GM20431 (cell line): Measurements from ENCODE around the gene NKAIN4.

ENCODE experiments used
- in situ Hi-C: fragments of 300-500 bp; cut with MseI, MboI; formaldehyde crosslinking; loops from one replicate; pipeline ENCODE4 v1.15.0; 2020; ENCODE audit warnings: low sequenced_read_pairs; ENCODE audit not compliant: unreplicated experiment

Gene NKAIN4

GRCh38 chr20:63254232-63254605 is at the start of gene NKAIN4:
TSS of gene NKAIN4 (minus strand) at chr20:63254463. CDS start at chr20:63254450, 13 bp downstream.
- in situ Hi-C loops, result no loop called here

DNA sequence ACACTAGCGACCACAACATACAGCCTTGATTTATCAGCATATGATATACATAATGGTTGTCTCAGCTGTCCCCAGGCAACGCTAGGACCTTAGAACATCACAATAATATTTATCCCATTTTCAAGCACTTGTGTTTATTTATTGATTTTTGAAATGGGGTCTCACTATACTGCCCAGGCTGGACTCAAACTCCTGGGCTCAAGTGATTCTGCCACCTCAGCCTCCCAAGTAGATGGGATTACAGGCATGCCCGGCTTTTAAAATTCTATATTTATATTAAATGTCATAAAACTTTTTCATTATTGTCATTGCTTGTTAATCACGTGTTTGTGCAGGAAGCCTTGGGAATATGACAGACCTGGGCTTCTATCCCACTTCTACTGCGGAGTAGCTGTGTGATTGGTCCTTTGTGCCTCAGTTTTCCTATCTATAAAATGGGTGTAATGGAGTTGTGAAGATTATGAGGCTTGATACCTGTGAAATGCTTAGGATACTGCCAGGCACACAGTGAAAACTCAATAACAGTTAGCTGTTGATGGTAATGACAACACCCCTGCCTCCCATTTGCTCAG is 48.9 kb upstream of the NKAIN4 start:
- in situ Hi-C loops, result no loop called here

DNA sequence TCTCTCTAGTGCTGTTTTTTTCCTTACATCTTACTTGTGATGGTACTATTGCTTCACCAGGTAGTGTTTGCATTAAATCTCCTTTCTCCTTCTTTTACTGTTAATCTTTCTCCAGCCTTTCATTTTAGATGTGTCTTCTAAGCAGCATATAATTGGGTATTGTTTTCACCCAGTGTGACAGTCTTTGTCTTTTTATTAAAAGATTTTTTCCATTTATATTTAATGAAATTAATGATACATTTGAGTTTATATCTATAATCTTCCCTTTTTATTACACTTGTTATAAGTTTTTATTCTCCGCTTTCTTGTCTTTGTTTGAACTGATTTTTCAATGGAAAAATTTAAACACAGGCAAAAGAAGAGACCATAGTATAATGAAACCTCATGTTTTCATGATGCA is 47.4 kb upstream of the NKAIN4 start:
- in situ Hi-C loops, result no loop called here

- in situ Hi-C loops, result no loop called here
Measured at GRCh38 chr20:63298731-63299312, 44.6 kb upstream of the NKAIN4 start.

DNA sequence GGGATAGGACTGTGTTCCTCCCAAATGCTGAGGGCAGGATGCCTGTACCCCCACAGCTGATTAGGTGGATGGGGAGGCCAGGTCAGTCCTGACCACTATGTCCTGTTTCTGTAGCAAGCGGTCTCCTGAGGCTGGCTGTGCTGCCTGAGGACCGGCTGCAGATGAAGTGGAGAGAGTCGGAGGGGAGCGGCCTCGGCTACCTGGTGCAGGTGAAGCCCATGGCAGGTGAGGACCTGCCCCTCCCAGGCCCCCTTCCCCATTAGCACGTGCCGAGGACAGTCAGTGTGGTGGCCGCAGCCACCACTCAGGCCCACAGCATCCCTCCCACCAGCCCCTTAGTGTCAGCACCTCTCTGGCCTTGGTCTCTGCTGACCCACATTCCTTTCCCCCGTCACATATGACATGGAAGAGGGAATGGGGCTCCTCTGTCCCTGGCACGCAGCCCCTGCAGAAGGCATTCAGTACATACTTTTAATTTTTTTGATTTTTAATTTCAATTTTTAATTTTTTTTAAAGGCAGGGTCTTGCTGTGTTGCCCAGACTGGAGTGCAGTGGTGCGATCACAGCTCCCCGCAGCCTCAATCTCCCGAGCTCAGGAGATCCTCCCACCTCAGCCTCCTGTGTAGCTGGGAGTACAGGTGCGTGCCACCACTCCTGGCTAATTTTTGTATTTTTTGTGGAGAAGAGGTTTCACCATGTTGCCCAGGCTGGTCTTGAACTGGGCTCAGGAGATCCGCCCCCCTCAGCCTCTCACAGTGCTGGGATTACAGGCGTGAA is 43.7 kb upstream of the NKAIN4 start:
- in situ Hi-C loops, result no loop called here

- in situ Hi-C loops, result no loop called here
Measured at GRCh38 chr20:63297371-63297781, 43.1 kb upstream of the NKAIN4 start.

- in situ Hi-C loops, result no loop called here
Measured at GRCh38 chr20:63296531-63297299, 42.5 kb upstream of the NKAIN4 start.

- in situ Hi-C loops, result no loop called here
Measured at GRCh38 chr20:63295846-63296245, 41.6 kb upstream of the NKAIN4 start.

DNA sequence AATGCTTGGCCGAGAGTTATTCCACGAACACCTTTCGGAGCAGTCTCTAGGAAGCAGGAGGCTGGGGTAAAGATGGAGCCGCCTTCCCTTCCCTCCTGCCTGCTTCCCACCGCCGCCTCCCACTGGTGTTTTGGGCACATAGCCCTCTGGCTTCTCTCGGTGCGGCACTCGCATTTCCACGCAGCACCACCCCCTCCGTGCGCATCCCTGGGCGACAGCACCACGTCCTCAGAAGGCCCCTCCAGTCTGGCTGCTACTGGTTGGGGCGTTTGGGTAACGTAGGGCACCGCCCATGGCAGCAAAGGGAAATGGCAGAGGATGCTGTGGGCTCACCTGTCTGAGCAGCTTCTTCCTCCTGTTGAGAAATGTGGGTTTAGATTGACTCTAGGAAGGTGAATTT is 41.2 kb upstream of the NKAIN4 start:
- in situ Hi-C loops, result no loop called here

DNA sequence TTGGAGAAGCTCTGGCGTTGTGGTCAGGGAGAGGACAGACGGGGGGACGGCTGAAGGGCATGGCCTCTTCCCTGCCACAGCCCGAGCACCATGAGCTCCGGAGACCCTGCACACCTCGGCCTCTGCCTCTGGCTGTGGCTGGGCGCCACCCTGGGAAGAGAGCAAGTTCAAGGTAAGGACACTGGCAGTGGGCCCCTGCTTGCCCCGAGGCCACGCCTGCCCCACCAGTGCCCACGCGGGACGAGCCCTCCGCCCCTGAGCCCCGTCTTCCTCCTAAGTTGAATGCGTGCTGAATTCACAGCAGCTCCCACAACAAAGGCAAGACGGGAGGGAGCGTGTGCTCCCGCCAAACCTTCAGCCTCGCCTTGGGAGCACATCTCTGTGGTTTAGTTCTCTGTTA is 40.8 kb upstream of the NKAIN4 start:
- in situ Hi-C loops, result no loop called here

DNA sequence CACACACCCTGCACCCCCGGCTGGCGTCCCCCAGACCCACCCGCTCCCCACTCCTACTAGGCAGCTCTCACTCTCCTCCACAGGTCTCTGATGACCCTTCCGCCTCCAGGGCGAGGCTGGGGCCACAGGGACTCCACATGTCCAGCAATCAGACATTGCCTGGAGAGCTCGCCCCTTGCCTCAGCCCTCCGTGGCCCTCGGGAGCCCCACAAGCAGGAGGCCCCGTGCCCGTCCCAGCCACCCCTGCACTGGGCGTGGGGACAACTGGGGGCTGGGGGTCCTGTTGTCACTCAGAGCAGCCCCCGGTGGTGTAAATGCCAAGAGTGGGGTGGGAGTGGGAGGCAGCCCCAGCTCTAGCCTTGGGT is 40.3 kb upstream of the NKAIN4 start:
- in situ Hi-C loops, result no loop called here

- in situ Hi-C loops, result no loop called here
Measured at GRCh38 chr20:63293871-63294535, 39.7 kb upstream of the NKAIN4 start.

DNA sequence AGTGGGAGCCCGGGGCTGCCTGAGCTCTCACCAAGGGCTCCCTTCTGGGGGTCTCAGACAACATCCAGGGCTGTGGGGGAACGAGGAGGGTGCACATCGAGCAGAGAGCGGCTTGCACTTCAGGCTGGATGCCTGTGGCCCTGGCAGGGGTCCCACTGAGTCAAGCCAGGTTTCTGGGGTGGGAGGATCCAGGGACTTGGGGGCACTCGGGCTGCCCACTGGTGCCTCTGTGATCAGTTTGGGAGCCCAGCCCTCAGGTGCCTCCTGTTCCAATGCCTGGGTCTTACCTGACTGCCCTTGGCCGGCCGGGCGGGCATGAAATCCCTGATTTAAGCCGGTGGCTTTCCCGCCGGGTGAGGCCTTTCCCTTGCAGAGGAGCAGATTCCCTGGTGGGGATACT is 39.2 kb upstream of the NKAIN4 start:
- in situ Hi-C loops, result no loop called here

- in situ Hi-C loops, result no loop called here
Measured at GRCh38 chr20:63292904-63293303, 38.6 kb upstream of the NKAIN4 start, which contains the start of gene COL20A1. TSS of gene COL20A1 (plus strand) at chr20:63293186. CDS start at chr20:63295108, 1,922 bp downstream.

DNA sequence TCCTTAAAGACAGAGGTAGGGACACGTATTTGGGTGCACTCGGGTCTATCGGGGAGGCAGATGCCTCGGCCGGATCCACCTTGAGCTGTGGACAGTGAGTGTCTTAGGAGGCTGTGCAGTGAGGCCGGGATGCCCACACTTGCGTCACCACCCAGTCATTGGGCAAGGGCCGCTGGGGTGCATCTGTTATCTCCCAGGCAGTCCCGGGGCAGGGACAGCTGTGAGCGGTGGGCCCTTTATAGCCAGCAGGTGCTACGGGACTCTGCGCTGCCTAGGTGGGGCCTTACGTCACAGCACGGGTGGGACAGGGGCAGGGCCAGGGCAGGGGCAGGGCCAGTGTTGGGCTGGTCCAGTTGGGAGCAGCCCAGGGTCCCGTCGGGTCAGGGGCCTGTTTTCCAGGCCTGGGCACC is 38.0 kb upstream of the NKAIN4 start:
- in situ Hi-C loops, result no loop called here

DNA sequence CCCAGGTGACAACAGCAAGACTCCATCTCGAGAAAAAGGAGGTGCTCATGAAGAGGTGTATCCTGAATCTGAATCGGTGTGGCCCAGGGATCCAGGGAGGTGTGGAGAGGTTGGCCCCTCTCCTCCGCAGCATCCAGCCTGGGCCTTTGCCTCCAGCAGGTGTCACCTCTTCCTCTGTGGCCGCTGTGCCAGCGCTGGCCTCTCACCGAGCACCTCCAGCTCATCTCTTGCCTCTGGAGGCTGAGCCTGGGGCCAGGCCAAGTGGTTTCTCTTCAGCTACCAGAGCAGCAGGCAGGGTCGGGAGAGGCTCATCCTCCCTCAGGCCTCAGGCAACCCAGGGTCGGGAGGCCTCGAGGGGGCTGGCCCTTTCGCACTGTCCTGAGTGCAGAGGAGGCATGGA is 37.5 kb upstream of the NKAIN4 start:
- in situ Hi-C loops, result no loop called here

DNA sequence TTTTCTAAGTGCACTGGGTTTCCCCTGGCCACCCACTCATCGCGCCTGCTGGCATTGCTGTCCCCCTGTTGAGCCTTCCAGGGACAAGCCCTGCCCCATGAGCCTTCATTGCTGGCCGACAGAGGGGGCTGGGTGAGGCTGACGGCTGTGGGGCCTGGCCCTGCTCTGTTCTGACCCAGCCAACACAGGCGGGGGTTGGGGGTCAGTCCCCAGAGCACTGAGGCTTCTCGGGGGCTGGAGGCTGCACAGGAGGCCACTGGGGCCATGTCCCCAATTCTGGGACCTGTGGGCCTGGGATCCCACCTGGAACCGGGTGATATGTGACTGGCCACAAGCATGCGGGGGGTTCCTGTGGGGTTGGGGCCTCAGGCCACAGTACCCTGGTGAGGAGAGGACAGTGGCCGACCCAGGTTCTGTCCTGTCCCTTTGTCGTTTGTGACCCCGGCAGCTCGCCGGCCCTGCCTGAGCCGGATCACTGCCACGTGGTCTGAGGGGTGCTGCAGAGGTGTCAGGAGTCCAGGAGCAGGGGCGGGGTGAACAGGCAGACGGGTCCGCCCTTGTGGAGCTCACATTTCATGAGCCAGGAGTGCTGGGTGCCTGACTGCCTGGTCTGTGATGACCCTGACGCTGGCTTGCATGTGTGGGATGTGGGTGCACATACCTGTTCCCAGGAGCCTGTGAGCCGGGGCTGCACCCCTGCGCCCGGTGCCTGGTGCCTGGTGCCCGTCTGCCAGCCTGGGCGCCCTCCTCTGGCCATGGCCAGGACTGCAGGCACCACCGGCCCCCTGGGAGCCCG is 36.6 kb upstream of the NKAIN4 start:
- in situ Hi-C loops, result no loop called here

GRCh38 chr20:63290136-63290676 is 35.9 kb upstream of the NKAIN4 start:
- in situ Hi-C loops, result no loop called here
